DMS 273 treated with DMSO at 0.1 percent for 48 hours (cell line): Measurements from ENCODE around the gene ADAM11.
"Not testable (repeated sequence)": the region's sequence is repeated elsewhere in the genome, so short reads cannot be mapped to it uniquely, and the experiment has no call there.

Experiments
- DNase-seq: peaks from one replicate; lab custom pipeline; 2025; lab: John Stamatoyannopoulos, UW

The ADAM11 gene

GRCh38 chr17:44795928-44796327, 37.1 kb downstream of the ADAM11 start:
- DNase-seq: no peak

DNA sequence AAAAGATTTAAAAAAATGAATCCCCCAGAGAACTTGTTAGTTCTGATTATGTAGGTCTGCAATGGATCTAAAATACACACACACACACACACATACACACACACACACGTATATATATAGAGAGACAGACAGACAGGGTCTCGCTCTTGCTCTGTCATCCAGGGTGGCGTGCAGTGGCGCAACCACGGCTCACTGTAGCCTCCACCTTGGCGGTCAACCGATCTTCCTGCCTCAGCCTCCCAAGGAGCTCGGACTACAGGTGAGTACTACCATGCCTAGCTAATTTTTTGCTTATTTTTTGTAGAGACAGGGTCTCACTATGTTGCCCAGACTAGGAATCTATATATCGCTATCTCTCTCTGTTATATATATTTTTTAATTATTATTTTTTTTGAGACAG, 37.9 kb downstream of the ADAM11 start:
- no peak for DNase-seq

DNA sequence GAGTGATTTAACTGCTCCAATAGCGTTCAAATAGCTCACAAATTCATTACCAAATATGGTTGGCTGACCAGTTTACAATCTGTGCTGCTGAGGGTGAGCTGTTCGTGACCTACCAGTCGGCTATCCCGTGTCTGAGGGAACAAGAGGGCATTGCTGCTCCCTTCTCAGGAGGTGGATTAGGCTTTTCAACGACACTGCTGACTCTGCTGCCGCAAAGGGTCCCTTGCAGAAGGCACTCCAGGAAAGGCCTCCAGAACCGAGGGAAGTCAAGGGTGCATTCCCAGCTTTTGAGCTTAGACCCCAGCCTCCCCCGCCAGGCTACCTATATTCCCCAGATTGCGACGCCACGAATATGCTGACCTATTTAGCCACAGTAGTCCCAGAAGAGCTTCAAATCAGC, 39.0 kb downstream of the ADAM11 start:
- no peak for DNase-seq

DNA sequence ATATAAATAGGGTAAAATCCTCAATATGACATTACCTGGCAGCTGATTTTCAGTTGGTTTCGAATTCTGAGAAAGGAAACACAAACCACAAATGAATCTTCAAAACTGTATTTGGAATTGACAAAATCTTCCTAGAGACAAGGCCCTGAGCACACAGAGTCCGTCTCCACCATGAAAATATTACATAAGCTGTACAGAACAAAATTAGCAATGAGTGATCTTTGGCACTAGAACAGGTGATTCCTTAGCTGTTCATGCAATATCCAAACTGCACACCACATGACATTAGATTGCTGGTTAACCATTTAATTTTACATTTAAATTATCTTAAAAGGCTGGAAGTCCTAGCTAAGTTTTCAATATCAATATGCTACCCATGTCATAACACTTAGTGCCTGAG, 39.6 kb downstream of the ADAM11 start:
- DNase-seq: no peak

- DNase-seq: no peak
Observed at GRCh38 chr17:44801880-44802279, 43.1 kb downstream of the ADAM11 start.

DNA sequence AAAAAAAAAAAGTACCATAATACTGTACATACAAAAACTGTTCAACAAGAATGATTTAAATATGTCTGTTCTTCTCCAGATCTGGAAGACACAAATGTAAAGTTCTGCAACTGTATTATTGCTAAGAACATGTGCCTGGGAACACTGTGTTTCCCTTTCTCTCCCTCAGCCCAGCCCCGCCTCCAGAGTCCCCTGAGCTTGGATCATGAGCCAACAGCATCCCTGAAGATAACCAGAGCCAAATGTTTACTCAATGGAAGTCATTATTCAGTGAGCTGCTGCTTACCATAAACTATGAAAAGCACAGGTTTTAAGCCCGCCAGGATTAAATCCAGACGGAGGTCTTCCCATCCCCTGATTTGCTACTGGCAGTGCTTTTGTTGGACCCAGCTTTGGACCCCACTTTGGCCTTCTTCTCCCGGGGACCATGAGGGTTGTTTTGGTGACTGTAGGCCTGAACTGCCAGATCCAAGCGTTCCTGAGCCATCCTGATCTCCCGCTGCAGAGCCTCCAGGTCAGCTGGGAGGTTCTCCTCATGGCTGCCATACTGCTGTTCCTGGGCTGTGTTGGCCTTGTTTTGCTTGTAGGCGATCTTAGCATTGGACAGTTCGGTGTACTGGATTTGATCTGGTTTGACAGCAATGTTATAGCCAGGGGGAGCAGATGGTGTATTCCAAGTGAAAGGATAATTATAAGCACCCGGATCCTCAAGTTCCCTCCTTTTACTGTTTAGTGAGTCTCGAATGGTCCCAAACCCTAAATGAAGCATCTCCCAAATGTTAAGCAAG, 45.7 kb downstream of the ADAM11 start:
- DNase-seq: peak; percentile 30

- no peak for DNase-seq
Observed at GRCh38 chr17:44807093-44807816, 48.5 kb downstream of the ADAM11 start.

DNA sequence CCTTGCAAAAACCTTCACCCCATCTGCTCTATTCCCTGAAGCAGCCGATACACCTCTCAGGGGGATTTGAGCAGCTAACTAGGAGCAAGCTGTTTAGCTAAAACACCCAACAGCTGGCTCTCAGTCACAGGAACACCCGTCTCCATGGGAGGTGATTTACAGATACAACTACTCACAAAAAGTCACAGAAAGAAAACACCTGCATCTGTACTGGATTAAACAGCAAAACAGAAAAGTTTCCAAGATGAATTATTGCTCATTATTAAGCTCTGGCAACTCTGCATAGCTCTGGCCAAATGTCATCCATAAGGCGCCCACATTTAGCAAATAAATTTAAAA, 49.0 kb downstream of the ADAM11 start:
- peak; percentile 97 for DNase-seq

DNA sequence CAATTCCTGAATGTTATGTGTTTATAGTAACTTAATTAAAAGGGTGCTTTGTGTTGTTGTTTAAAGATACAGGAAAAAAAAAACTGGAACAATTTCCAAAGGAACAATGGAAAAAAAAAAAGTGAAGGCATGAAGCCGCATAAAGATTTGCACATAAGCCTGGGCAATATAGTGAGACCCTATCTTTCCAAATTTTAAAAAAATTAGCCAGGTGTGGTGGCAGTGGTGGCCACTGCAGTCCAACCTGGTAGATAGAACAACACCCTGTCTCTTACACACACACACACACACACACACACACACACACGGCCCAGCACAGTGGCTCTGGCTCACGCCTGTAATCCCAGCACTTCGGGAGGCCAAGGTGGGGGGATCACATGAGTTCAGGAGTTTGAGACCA, 49.4 kb downstream of the ADAM11 start:
- no peak for DNase-seq

DNA sequence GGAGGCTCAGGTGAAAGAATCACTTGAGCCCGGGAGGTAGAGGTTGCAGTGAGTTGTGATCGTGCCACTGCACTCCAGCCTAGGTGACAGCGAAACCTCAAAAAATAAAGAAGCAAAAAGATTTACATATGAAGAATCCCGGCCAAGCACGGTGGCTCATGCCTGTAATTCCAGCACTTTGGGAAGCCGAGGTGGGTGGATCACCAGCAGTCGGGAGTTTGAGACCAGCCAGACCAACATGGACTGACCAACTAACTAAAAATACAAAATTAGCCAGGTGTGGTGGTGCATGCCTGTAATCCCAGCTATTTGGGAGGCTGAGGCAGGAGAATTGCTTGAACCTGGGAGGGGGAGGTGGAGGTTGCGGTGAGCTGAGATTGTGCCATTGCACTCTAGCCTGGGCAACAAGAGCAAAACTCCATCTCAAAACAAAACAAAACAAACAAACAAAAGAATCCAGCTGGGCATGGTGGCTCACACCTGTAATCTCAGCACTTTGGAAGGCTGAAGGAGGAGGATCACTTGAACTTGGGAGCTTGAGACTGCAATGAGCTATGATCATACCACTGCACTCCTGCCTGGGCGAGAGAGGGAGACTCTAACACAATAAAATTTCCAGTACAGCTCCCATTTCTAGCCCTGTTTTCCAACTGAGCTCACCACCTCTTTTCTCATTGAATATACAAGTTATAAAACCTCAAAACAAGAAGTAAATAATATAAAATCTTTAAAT, 50.0 kb downstream of the ADAM11 start:
- not testable (repeated sequence) for DNase-seq

DNA sequence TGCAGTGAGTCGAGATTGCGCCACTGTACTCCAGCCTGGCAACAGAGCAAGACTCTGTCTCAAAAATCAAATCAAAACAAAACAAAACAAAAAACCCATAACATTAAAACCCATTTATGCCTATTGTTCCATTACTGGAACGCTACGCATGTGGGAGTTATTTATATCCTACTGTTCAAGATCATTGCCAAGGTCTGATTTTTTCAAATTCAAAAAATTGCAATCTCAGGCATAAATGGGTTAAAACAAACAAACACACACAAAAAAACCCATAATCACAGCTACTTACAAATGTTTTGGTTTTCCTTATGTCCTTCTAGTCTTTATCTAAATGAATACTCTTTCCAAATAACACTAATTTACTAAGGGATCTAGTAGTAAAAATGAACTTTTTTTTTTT, 53.5 kb downstream of the ADAM11 start:
- no peak for DNase-seq

DNA sequence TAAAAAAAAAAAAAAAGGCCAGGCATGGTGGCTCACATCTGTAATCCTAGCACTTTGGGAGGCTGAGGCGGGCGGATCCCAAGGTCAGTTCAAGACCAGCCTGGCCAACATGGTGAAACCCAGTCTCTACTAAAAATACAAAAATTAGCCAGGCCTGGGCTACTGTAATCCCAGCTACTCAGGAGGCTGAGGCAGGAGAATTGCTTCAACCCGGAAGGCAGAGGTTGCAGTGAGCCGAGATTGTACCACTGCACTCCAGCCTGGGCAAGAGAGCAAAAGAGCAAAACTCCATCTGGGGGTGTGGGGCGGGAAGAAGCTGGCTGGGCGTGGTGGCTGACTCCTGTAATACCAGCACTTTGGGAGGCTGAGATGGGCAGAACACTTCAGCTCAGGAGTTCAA, 59.7 kb downstream of the ADAM11 start:
- not testable (repeated sequence) for DNase-seq

DNA sequence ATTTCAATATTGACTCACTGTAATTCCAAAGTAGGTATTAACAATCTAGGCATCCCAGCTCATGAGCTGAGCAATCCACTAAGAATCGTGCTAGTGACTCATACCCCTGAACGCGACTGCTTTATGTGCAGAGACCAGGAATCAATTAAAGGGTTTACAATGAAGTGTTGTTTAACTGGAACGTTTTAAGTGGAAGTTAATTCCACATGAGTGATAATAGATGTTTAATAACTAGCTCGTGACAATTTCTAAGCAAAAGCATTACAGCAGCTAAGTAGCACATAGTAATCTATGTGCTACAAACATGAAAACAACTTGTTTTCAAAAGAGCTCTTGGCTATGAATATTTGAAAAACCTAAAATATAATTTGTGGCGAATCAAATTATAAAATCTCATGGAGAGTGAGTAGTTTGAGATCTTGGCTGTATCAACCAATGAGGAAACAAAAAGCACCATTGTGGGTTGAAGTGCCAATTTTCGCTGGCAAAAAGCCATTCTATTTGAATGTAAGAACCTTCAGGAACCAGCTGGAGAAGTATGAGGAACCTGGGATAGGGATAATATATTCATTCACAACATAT, 61.9 kb downstream of the ADAM11 start:
- DNase-seq: peak; percentile 55

- not testable (repeated sequence) for DNase-seq
Observed at GRCh38 chr17:44825236-44825635, 66.4 kb downstream of the ADAM11 start.

DNA sequence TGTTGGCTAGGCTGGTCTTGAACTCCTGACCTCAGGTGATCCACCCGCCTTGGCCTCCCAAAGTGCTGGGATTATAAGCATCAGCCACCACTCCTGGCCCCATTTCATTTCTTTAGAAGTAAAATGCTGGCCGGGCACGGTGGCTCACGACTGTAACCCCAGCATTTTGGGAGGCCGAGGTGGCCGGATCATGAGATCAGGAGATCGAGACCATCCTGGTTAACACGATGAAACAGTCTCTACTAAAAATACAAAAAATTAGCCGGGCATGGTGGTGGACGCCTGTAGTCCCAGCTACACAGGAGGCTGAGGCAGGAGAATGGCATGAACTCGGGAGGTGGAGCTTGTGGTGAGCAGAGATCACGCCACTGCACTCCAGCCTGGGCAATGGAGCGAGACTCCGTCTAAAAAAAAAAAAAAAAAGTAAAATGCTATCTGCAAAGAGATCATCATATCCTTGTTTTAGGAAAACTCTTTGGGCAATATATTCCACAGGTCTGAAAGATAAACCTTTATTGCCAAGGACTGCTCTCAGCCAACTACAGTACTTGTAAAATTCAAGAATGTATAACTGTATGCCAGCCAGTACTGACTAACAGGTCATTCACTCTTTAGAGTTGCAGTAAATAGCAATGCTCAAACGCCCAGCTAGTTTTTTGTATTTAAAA, 67.5 kb downstream of the ADAM11 start:
- no peak for DNase-seq

GRCh38 chr17:44827863-44828262, 69.1 kb downstream of the ADAM11 start:
- DNase-seq: no peak

DNA sequence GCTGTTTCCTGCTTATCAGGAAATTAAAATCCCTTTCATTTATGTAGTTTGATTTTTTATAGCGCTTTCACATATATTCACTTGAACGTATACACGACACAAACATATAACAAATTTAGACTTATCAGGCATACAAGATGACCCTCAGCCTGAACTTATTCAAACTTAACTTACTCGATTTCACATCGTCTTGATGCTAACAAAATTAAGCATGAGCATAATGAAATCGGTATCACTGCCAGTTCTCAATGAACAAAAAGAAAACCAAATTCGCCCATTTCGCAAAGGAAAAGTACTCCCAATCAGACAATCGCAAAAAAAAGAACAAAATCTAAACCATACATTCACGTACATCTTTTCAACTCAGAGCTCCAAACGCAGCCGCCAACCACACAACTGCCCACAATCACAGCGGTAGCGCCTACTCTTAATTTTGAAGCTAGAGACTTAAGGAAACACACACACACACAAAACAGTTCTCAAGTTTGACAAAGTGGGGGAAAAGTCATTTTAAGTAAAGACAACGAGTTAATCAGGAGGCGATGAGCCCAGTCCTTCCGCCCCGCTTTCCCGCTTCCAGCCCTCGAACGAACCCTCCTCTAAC, 70.2 kb downstream of the ADAM11 start:
- no peak for DNase-seq

DNA sequence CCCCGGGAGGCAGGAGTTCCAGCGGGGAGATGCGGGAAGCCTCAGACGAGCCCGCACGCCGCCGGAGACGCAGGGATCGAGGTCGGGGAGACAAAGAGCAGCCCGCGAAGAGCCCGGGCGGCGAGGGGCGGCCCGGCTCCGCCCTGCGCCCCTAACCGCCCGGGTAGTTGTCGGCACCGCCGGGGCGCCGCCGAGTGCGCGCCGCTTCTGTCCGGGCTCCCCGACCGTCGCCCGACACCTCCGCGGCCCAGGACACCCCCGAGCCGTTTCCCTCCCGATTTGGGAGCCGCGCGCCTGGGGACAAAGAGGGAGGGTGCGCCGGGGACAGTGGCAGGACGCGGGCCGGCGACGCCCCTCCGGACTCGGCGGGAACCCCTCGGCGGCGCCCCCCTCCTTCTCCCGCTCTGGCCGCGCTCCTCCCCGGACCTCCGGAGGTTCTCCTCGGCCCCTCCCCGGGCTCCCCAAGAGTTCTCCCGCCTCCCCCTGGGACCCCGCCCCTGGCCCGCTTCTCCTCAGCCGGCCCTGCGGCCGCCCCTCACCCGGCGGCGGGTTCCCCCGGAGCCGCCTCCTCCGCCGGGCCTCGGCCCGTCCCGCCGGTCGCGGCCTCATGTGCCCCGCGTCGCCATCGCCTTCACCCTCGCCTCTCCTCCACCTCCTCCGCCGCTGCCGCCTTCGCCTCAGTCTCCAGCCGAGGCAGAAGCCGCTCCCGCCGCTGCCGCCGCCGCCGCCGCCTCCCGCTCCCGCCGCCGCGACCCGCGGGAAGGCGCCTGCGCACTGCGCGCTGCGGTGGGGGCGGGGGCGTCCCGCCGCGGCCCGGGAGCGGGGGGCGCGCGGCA, 71.0 kb downstream of the ADAM11 start, which contains the start of gene GJC1:
TSS of gene GJC1 (minus strand) at position 765 of the 836 bp plus-strand sequence. CDS start 24,470 bp downstream, outside the sequence.
- DNase-seq: no peak

DNA sequence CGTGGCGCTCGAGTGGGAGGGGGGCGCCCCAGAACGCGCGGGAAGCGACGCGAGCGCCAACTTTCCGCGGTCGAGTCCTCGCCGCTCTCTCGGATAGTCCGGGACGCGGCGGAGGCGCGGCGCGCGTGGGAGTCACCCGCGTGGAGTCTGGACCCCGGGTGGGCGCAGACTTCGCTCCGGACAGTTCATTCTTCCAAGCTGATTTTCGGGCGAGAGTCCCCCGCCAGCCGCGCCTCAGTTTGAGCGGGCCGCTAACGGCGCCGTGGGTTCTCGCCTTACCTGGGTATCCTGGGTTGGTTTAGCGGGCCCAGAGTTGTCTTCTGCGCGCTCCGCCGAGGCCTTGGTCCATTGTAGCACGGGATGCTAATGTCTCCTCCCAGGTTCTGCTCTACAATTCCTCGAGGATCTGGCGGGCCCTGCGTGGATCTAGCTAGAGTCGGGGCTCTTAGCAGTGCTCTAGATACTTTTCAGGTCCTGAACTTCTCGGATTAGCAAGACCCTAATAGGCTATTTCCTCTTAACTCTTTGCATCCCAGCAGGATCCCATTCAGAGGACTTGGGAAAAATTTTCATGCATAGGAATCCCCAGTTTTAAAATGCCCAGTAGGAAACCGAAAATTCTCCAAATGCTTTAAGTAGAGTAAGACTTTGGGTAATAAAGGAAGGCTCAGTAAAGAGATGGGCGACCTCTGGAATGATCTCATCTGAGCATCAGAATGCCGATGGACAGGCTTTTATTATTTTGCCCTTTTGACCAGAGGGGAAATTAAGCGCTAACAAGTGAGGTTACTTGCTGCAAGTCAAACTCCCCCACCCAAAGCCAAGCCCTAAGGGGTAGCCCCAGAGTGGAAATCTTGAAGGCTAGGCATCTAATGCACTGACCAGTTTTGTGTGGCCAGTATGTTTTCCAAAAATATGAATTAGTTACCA, 71.8 kb downstream of the ADAM11 start:
- DNase-seq: no peak
